HepG2 (cell line): ENCODE measurements around the gene KDM4B. TPM values are rescaled to one million over a fixed set of nuclear protein-coding genes. Genes with fewer than 3 reads are reported as not detected.

Source experiments
- ATAC-seq: fragments of 200-7000 bp; cut with Tn5 transposase; 3 replicates; pipeline ENCODE4 v1.9.1; 2020; ENCODE audit warnings: mild to moderate bottlenecking, moderate library complexity
- BruUV-seq: library from RNA; stranded (reverse); fragments of 400-500 nt; replicated peaks from 2 replicates; lab custom pipeline; 2021; lab: Mats Ljungman, UMichigan
- CTCF ChIA-PET: fragments of 300-600 bp; formaldehyde crosslinking; extraction: SDS; loops from one replicate; lab custom pipeline; 2021; ENCODE audit warnings: low total read pairs, inconsistent platforms, low intra/inter-chr PET ratio; lab: Yijun Ruan, JAX
- POLR2A ChIA-PET: fragments of 350-600 bp; sonication (Branson Sonifier 250); formaldehyde crosslinking; loops from one replicate; lab custom pipeline; 2020; ENCODE audit warnings: antibody characterized with exemption, inconsistent platforms; lab: Yijun Ruan, JAX
- DNase-seq: peaks from one replicate; pipeline ENCODE4 v3.0.0-alpha.2; 2015; ENCODE audit warnings: low spot score
- FAIRE-seq: peaks from 3 replicates; lab custom pipeline; 2011; peaks lifted over from hg19 to GRCh38; lab: Jason Lieb, UNC
- H2AFZ ChIP-seq: one replicate; pipeline ENCODE4 v1.6.1; 2011; ENCODE audit warnings: low read length, inconsistent platforms
- H3K27ac ChIP-seq: fragments of 300-600 bp; 3 replicates; pipeline ENCODE4 v1.8.0; 2011; ENCODE audit warnings: mixed run types, mild to moderate bottlenecking, mixed read lengths, low read length, inconsistent platforms; ENCODE audit not compliant: insufficient read depth; ENCODE audit errors: extremely low read length
- H3K27me3 ChIP-seq, 2 experiments: fragments of 200-600 bp in 1 of 2; 2 replicates in 1 of 2; 3 replicates in 1 of 2; pipeline versions ENCODE4 v1.6.0 to v1.8.0; 2011; ENCODE audit warnings: low read length in 2 of 2, mild to moderate bottlenecking in 2 of 2, moderate library complexity in 2 of 2, inconsistent platforms in 1 of 2; ENCODE audit not compliant: insufficient read depth in 2 of 2, control insufficient read depth in 1 of 2
- H3K36me3 ChIP-seq, 2 experiments: fragments of 200-600 bp in 1 of 2; replicated peaks in 1 of 2; 2 replicates in 1 of 2; 3 replicates in 1 of 2; pipeline versions ENCODE4 v1.5.1 to v1.8.0; 2011; ENCODE audit warnings: low read length in 2 of 2, inconsistent platforms in 1 of 2; ENCODE audit not compliant: insufficient read depth in 2 of 2, control insufficient read depth in 1 of 2
- H3K4me1 ChIP-seq: 2 replicates; pipeline ENCODE4 v1.5.1; 2012; ENCODE audit warnings: low read length, inconsistent platforms; ENCODE audit not compliant: insufficient read depth
- H3K4me2 ChIP-seq: 2 replicates; pipeline ENCODE4 v1.6.0; 2011; ENCODE audit warnings: low read depth, low read length, inconsistent platforms
- H3K4me3 ChIP-seq, 3 experiments: fragments of 200-600 bp in 1 of 3; sonication (generic), shearing (Covaris generic) in 1 of 3; replicated peaks in 1 of 3; 2 replicates each; pipeline ENCODE4 v1.5.1; 2011 to 2016; ENCODE audit warnings: low read length in 3 of 3, inconsistent platforms in 2 of 3, low read depth in 2 of 3, mild to moderate bottlenecking in 2 of 3, control low read depth in 1 of 3, mixed read lengths in 1 of 3; ENCODE audit not compliant: insufficient read depth in 1 of 3
- H3K79me2 ChIP-seq: one replicate; pipeline ENCODE4 v1.6.1; 2011; ENCODE audit warnings: low read length, inconsistent platforms; ENCODE audit not compliant: insufficient read depth
- H3K9ac ChIP-seq: 2 replicates; pipeline ENCODE4 v1.6.0; 2011; ENCODE audit warnings: mild to moderate bottlenecking, low read depth, low read length, inconsistent platforms; ENCODE audit not compliant: insufficient read depth
- H3K9me3 ChIP-seq: 2 replicates; pipeline ENCODE4 v1.5.1; 2012; ENCODE audit warnings: mild to moderate bottlenecking, low read length
- H4K20me1 ChIP-seq: 2 replicates; pipeline ENCODE4 v1.6.0; 2011; ENCODE audit warnings: inconsistent platforms, mild to moderate bottlenecking, low read length, moderate library complexity; ENCODE audit not compliant: insufficient read depth
- FOXO4 ChIP-seq: sonication (generic); formaldehyde crosslinking; conservative IDR thresholded peaks from 2 replicates; pipeline ENCODE4 v1.8.1; 2023; ENCODE audit warnings: missing genetic modification reagents
- GLMP ChIP-seq: sonication (generic); formaldehyde crosslinking; IDR thresholded peaks from 2 replicates; pipeline ENCODE4 v1.9.0; 2021; ENCODE audit warnings: missing genetic modification reagents, mild to moderate bottlenecking, borderline replicate concordance
- KLF6 ChIP-seq: IDR thresholded peaks from 2 replicates; pipeline ENCODE4 v1.8.0; 2016; ENCODE audit warnings: missing biosample characterization, missing genetic modification reagents
- PTBP1 ChIP-seq: fragments of 200-400 bp; formaldehyde crosslinking; IDR thresholded peaks from 2 replicates; pipeline ENCODE4 v1.6.1; 2018; ENCODE audit warnings: low read length, low read depth; ENCODE audit not compliant: poor library complexity, severe bottlenecking
- RFX1 ChIP-seq: fragments of 450-650 bp; IDR thresholded peaks from 2 replicates; pipeline ENCODE4 v1.6.1; 2017
- SNAPC4 ChIP-seq: sonication (generic); formaldehyde crosslinking; IDR thresholded peaks from 2 replicates; pipeline ENCODE4 v1.4.0; 2020; ENCODE audit warnings: mild to moderate bottlenecking, missing genetic modification reagents
- TFE3 ChIP-seq: IDR thresholded peaks from 2 replicates; pipeline ENCODE4 v1.6.1; 2016
- ZBTB33 ChIP-seq: sonication (generic); formaldehyde crosslinking; IDR thresholded peaks from 2 replicates; pipeline ENCODE4 v1.4.0; 2020; ENCODE audit warnings: missing genetic modification reagents
- WGBS: methylation state at CpG from one replicate; pipeline ENCODE4 v1.1.6; 2017; ENCODE audit warnings: low lambda C conversion rate; 5-methylcytosine and 5-hydroxymethylcytosine counted together
- in situ Hi-C: cut with HindIII; loops from 2 replicates; pipeline ENCODE4 v1.10.0; 2017; ENCODE audit warnings: low pct_unique_long_range_greater_than_20kb; ENCODE audit not compliant: extremely low pct_ligation_motif_present
- intact Hi-C: fragments of 100-400 bp; cut with micrococcal nuclease; formaldehyde crosslinking; loops from one replicate; pipeline ENCODE4 v1.10.0; 2022; ENCODE audit not compliant: unreplicated experiment
- polyA plus RNA-seq, 8 experiments: library from polyadenylated mRNA; depleted of rRNA in 3 of 8; stranded (reverse) in 7 of 8; unstranded in 1 of 8; fragments of >200 nt; fragmentation: Illumina TruSeq in 4 of 8; extraction: Trizol in 4 of 8; gene quantifications; 2 replicates each; pipeline versions ENCODE4 v1.2.1 to v1.2.3, GENCODE V29; 2011 to 2016; ENCODE audit warnings: low read depth in 4 of 8, missing spikeins in 1 of 8, mixed read lengths in 1 of 8; ENCODE audit not compliant: insufficient read depth in 1 of 8
- total RNA-seq, 5 experiments: library from RNA; depleted of rRNA; stranded (reverse); fragments of >200 nt; fragmentation: Illumina TruSeq; extraction: Trizol; gene quantifications; 2 replicates each; pipeline ENCODE4 v1.2.3, GENCODE V29; 2016; ENCODE audit warnings: low read depth in 1 of 5

KDM4B gene
- total and polyA plus RNA-seq, 2 of the 13 experiments (the other 11 are each of a cell fraction or from before 2014, with no cell fraction given) = 4.9 to 14.6 TPM

GRCh38 chr19:4977299-4978174, 8.6 kb downstream of the KDM4B start:
- H3K4me3 ChIP-seq = no peak overlapping the region
- H2AFZ ChIP-seq = no peak overlapping the region
- no peaks in the 10 kb centered on the region for H3K9me3 ChIP-seq
- DNase-seq = no peak
- no TSS peak for BruUV-seq
- no peak overlapping the region for H3K4me2 ChIP-seq
- H3K4me1 ChIP-seq = peaks cover 44% of the 10 kb centered on the region
- H3K79me2 ChIP-seq = peaks cover 72% of the 10 kb centered on the region
- CTCF ChIA-PET = no interaction called here
- intact Hi-C loops = no loop called here
- no peak for TF ChIP-seq PTBP1
- TF ChIP-seq TFE3 (CRISPR knock-in tag) = no peak
- TF ChIP-seq ZBTB33 (CRISPR knock-in tag) = 0 out of 2 replicates have a peak, but pooled peaks have one; percentile 2
- TF ChIP-seq GLMP (CRISPR knock-in tag) = no peak
- no peak for TF ChIP-seq RFX1
- TF ChIP-seq FOXO4 (CRISPR knock-in tag) = no peak
- no peak for TF ChIP-seq SNAPC4 (CRISPR knock-in tag)
- no peak for TF ChIP-seq KLF6
- TF ChIP-seq, all 625 proteins: peak for 1
- Histone ChIP-seq H3K27me3 (no peaks in the 10 kb centered on the region), H4K20me1 (peaks cover 47% of the 10 kb centered on the region), H3K27ac (no peak overlapping the region), H3K9ac (no peak overlapping the region), H3K36me3 (peaks cover 4 to 26% of the 10 kb centered on the region in 2 experiments; a peak in 3 of 5 replicates)
- POLR2A ChIA-PET = no interaction called here
- in situ Hi-C loops = no loop called here
- WGBS = 94% methylated on average over 20 of the region's 36 CpGs
- ATAC-seq (no peak), FAIRE-seq (no peak)
